Measurements from ENCODE around the gene CRHR1. TPM values are rescaled to one million over a fixed set of nuclear protein-coding genes. Genes with fewer than 3 reads are reported as not detected.

The CRHR1 gene
- total RNA-seq, 2 donors from 2014 or later, result not detected

GRCh38 chr17:45786349-45786748 lies 2.2 kb downstream of the CRHR1 start:
- no peaks in the 10 kb centered on the region for H3K9me3 ChIP-seq
- intact Hi-C loops (cut with DNase I), result no loop called here
- H3K4me3 ChIP-seq, result no peak overlapping the region
- no peak for TF ChIP-seq POLR2A (IDR thresholded peaks at IDR 0.05)
- TF ChIP-seq CTCF (IDR thresholded peaks at IDR 0.05), result no peak
- DNase-seq (no peak), ATAC-seq (no peak)
- no peak overlapping the region for H3K27ac ChIP-seq
- peaks cover 0 to 31% of the 10 kb centered on the region in 2 donors for H3K27me3 ChIP-seq
- 80 to 82% methylated on average over 3 of the region's 3 CpGs for WGBS, 2 donors
- H3K36me3 ChIP-seq (replicated peaks in 1 of 2; ENCODE audit: insufficient read depth in 1 of 2, low read depth in 2 of 2), result no peaks in the 10 kb centered on the region
- H3K4me1 ChIP-seq, result peaks cover 37% of the 10 kb centered on the region

GRCh38 chr17:45787044-45787443 lies 2.9 kb downstream of the CRHR1 start:
- DNase-seq (no peak), ATAC-seq (no peak)
- Histone ChIP-seq H3K36me3 (replicated peaks in 1 of 2; ENCODE audit: insufficient read depth in 1 of 2, low read depth in 2 of 2) (no peaks in the 10 kb centered on the region), H3K4me3 (no peak overlapping the region), H3K4me1 (peaks cover 44% of the 10 kb centered on the region), H3K9me3 (no peaks in the 10 kb centered on the region), H3K27ac (no peak overlapping the region), H3K27me3 (peaks cover 0 to 31% of the 10 kb centered on the region in 2 donors)
- TF ChIP-seq CTCF (IDR thresholded peaks at IDR 0.05) (no peak), POLR2A (IDR thresholded peaks at IDR 0.05) (no peak)
- 65 to 77% methylated on average over 3 of the region's 3 CpGs for WGBS, 2 donors
- intact Hi-C loops (cut with DNase I), result no loop called here

GRCh38 chr17:45787656-45788055 lies 3.5 kb downstream of the CRHR1 start:
- Histone ChIP-seq H3K4me3 (no peak overlapping the region), H3K27me3 (peaks cover 0 to 31% of the 10 kb centered on the region in 2 donors), H3K27ac (no peak overlapping the region), H3K9me3 (no peaks in the 10 kb centered on the region), H3K4me1 (peaks cover 47% of the 10 kb centered on the region), H3K36me3 (replicated peaks in 1 of 2; ENCODE audit: insufficient read depth in 1 of 2, low read depth in 2 of 2) (no peaks in the 10 kb centered on the region)
- DNase-seq (no peak), ATAC-seq (no peak)
- WGBS, 2 donors, result 52 to 55% methylated on average over 11 of the region's 11 CpGs
- intact Hi-C loops (cut with DNase I), result no loop called here
- TF ChIP-seq POLR2A (IDR thresholded peaks at IDR 0.05) (no peak), CTCF (IDR thresholded peaks at IDR 0.05) (no peak)

GRCh38 chr17:45788057-45788456 lies 3.9 kb downstream of the CRHR1 start:
- intact Hi-C loops (cut with DNase I), result no loop called here
- H3K4me3 ChIP-seq, result no peak overlapping the region
- H3K4me1 ChIP-seq, result peaks cover 47% of the 10 kb centered on the region
- TF ChIP-seq POLR2A (IDR thresholded peaks at IDR 0.05) (no peak), CTCF (IDR thresholded peaks at IDR 0.05) (no peak)
- no peaks in the 10 kb centered on the region for H3K36me3 ChIP-seq (replicated peaks in 1 of 2; ENCODE audit: insufficient read depth in 1 of 2, low read depth in 2 of 2)
- WGBS, 2 donors, result 59 to 78% methylated on average over 3 of the region's 3 CpGs
- H3K27ac ChIP-seq, result no peak overlapping the region
- DNase-seq (no peak), ATAC-seq (no peak)
- peaks cover 0 to 31% of the 10 kb centered on the region in 2 donors for H3K27me3 ChIP-seq
- no peaks in the 10 kb centered on the region for H3K9me3 ChIP-seq

GRCh38 chr17:45789874-45790273 lies 5.8 kb downstream of the CRHR1 start:
- WGBS, 2 donors, result 57 to 61% methylated on average over 3 of the region's 3 CpGs
- Histone ChIP-seq H3K4me1 (peaks cover 31% of the 10 kb centered on the region), H3K27me3 (peaks cover 0 to 16% of the 10 kb centered on the region in 2 donors), H3K4me3 (no peak overlapping the region), H3K36me3 (replicated peaks in 1 of 2; ENCODE audit: insufficient read depth in 1 of 2, low read depth in 2 of 2) (no peaks in the 10 kb centered on the region), H3K27ac (no peak overlapping the region), H3K9me3 (no peaks in the 10 kb centered on the region)
- no peak for DNase-seq
- TF ChIP-seq POLR2A (IDR thresholded peaks at IDR 0.05) (no peak), CTCF (IDR thresholded peaks at IDR 0.05) (no peak)
- no peak for ATAC-seq
- intact Hi-C loops (cut with DNase I), result no loop called here

Measured in body of pancreas (tissue), 4 donors.